K562 (cell line): Measurements from ENCODE around the gene STIM1. TPM values are rescaled to one million over a fixed set of nuclear protein-coding genes. Genes with fewer than 3 reads are reported as not detected.
A peak's percentile ranks its signal among the peaks of the same experiment; 100 is the strongest.

Experiments
- BRD9 ChIP-seq: fragments of 450-650 bp; IDR thresholded peaks from 2 replicates; pipeline ENCODE4 v1.6.1; 2018; ENCODE audit warnings: low read depth; ENCODE audit not compliant: partially characterized antibody
- CHD4 ChIP-seq: fragments of 200-600 bp; sonication (generic); IDR thresholded peaks from 3 replicates; pipeline ENCODE4 v1.6.1; 2012; ENCODE audit warnings: low read depth, mild to moderate bottlenecking, mixed read lengths, low read length, inconsistent platforms; ENCODE audit not compliant: insufficient read depth, insufficient replicate concordance, poor library complexity, severe bottlenecking
- DNMT1 ChIP-seq: fragments of 450-650 bp; IDR thresholded peaks from 2 replicates; pipeline ENCODE4 v1.6.1; 2016; ENCODE audit warnings: antibody characterized with exemption, mild to moderate bottlenecking
- DPF2 ChIP-seq: fragments of 450-650 bp; IDR thresholded peaks from 2 replicates; pipeline ENCODE4 v1.6.1; 2016
- FOXA1 ChIP-seq: fragments of 450-650 bp; IDR thresholded peaks from 2 replicates; pipeline ENCODE4 v1.6.1; 2016; ENCODE audit warnings: mild to moderate bottlenecking, borderline replicate concordance
- IFI16 ChIP-seq: fragments of 250-450 bp; sonication (Bioruptor Pico); IDR thresholded peaks from 2 replicates; pipeline ENCODE4 v2.1.2; 2022; ENCODE audit warnings: mild to moderate bottlenecking, inconsistent platforms
- JUND ChIP-seq, 2 experiments: IDR thresholded peaks; 2 replicates in 1 of 2; 3 replicates in 1 of 2; pipeline ENCODE4 v1.6.1; 2011; ENCODE audit warnings: borderline replicate concordance in 2 of 2, low read depth in 2 of 2, low read length in 2 of 2, improper control_type of control experiment in 1 of 2, missing biosample characterization in 1 of 2, missing genetic modification characterization in 1 of 2, missing genetic modification reagents in 1 of 2
- NFIX ChIP-seq: fragments of 250-450 bp; sonication (Bioruptor Pico); IDR thresholded peaks from 2 replicates; pipeline ENCODE4 v1.4.0; 2020; ENCODE audit warnings: low read depth, mild to moderate bottlenecking, moderate library complexity
- POLR2H ChIP-seq: IDR thresholded peaks from 2 replicates; pipeline ENCODE4 v1.6.1; 2016; ENCODE audit warnings: missing genetic modification characterization, low read depth, mild to moderate bottlenecking, control low read depth, missing compliant biosample characterization, moderate library complexity
- PPARD ChIP-seq: fragments of 250-450 bp; sonication (Bioruptor Pico); IDR thresholded peaks from 2 replicates; pipeline ENCODE4 v1.8.0; 2022; ENCODE audit warnings: inconsistent platforms, mild to moderate bottlenecking, moderate library complexity
- RB1 ChIP-seq: fragments of 450-650 bp; IDR thresholded peaks from 2 replicates; pipeline ENCODE4 v1.6.1; 2017; ENCODE audit warnings: low read depth, mild to moderate bottlenecking
- SREBF1 ChIP-seq: fragments of 150-350 bp; IDR thresholded peaks from 2 replicates; pipeline ENCODE4 v1.6.1; 2014; ENCODE audit warnings: antibody characterized with exemption, low read depth, low read length, borderline replicate concordance
- STAT5B ChIP-seq: fragments of 250-450 bp; sonication (Bioruptor Pico); IDR thresholded peaks from 2 replicates; pipeline ENCODE4 v1.8.0; 2021; ENCODE audit warnings: mild to moderate bottlenecking, inconsistent platforms
- ZNF263 ChIP-seq: sonication (generic); formaldehyde crosslinking; IDR thresholded peaks from 2 replicates; pipeline ENCODE4 v1.8.0; 2022; ENCODE audit warnings: mild to moderate bottlenecking, missing genetic modification reagents, borderline replicate concordance
- ZNF561 ChIP-seq: fragments of 450-650 bp; formaldehyde crosslinking; conservative IDR thresholded peaks from 2 replicates; pipeline ENCODE4 v1.4.0; 2020; ENCODE audit warnings: mild to moderate bottlenecking, moderate library complexity
- ZNF79 ChIP-seq: fragments of 250-450 bp; sonication (Bioruptor Pico); IDR thresholded peaks from 2 replicates; pipeline ENCODE4 v1.4.0; 2020; ENCODE audit warnings: low read depth, mild to moderate bottlenecking, moderate library complexity
- polyA plus RNA-seq, 8 experiments: library from polyadenylated mRNA; depleted of rRNA in 4 of 8; stranded (reverse) in 5 of 8; unstranded in 3 of 8; fragments of >200 nt; fragmentation: Nextera tagmentation in 2 of 8; fragmentation: Illumina TruSeq in 1 of 8; extraction: Ambion mirVana in 2 of 8; extraction: Trizol in 1 of 8; gene quantifications; 2 replicates each; pipeline versions ENCODE4 v1.2.1 to v1.2.3, GENCODE V29; 2011 to 2014; ENCODE audit warnings: inconsistent platforms in 1 of 8, missing spikeins in 1 of 8
- total RNA-seq, 7 experiments: library from RNA; depleted of rRNA in 6 of 7; stranded (reverse); fragments of >200 nt in 6 of 7; fragmentation: Illumina TruSeq in 2 of 7; extraction: Trizol in 2 of 7; gene quantifications; 2 replicates each; pipeline versions ENCODE4 v1.2.1 to v1.2.3, GENCODE V29; 2011 to 2021; ENCODE audit warnings: low replicate concordance in 1 of 7
- TF ChIP-seq, protein P1 (sequence below): fragments of 450-650 bp; IDR thresholded peaks from 2 replicates; pipeline ENCODE4 v1.6.1; 2016; ENCODE audit warnings: low read depth, mild to moderate bottlenecking, moderate library complexity
- TF ChIP-seq, protein P2 (sequence below): fragments of 450-650 bp; IDR thresholded peaks from 2 replicates; pipeline ENCODE4 v1.7.1; 2018; ENCODE audit warnings: mild to moderate bottlenecking, low read depth; ENCODE audit not compliant: partially characterized antibody
- TF ChIP-seq, protein P3 (sequence below): fragments of 200-800 bp; sonication (Bioruptor generic); IDR thresholded peaks from 2 replicates; pipeline ENCODE4 v1.6.1; 2016; ENCODE audit warnings: missing genetic modification characterization, missing compliant biosample characterization

The STIM1 gene
- total and polyA plus RNA-seq, 9 of the 15 experiments (the other 6 are each of a cell fraction or from before 2014, with no cell fraction given): 7.7 to 50.5 (median 22.5) TPM

DNA sequence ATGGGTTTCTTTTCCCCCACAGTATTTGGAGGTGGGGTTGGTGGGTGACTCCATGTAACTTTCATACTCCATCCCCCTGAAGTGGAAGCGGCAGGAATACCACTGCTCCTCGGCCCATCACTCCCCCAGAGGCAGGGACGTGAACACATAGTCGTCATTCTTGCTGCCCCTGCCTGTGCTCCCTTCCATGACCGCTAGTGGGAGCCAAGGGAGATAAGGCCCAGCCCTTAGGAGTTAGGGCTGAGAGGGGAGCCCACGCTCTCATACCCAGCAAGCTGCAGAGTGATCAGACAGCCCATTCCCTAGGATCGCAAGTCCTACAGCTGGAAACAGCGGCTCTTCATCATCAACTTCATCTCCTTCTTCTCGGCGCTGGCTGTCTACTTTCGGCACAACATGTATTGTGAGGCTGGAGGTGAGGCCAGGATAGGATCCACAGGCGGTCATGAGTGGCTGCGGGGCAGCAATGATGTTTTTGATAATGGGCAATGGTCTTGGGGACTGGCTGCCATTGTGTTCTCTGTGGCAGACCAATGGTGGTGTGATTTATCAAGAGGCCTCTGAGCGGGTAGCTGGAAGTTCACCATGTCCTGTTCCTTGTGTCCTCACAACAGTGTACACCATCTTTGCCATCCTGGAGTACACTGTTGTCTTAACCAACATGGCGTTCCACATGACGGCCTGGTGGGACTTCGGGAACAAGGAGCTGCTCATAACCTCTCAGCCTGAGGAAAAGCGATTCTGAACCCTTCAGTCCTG, 30.6 kb upstream of the STIM1 start (continued):
- TF ChIP-seq NFIX (CRISPR knock-in tag) (no peak), ZNF79 (CRISPR knock-in tag) (no peak), DNMT1 (0 out of 2 replicates have a peak, but pooled peaks have one; percentile 33), IFI16 (CRISPR knock-in tag) (no peak), SREBF1 (no peak), FOXA1 (no peak), PPARD (CRISPR knock-in tag) (no peak), CHD4 (no peak), BRD9 (peak; percentile 22), JUND (IDR thresholded peaks at IDR 0.05; ENCODE audit: borderline replicate concordance, low read depth, low read length) (peak; percentile 76), JUND (tag; IDR thresholded peaks at IDR 0.05; ENCODE audit: borderline replicate concordance, low read depth, low read length) (peak; percentile 75; the same call in 1 of the 3 replicates), ZNF263 (no peak), STAT5B (CRISPR knock-in tag) (no peak), DPF2 (0 out of 2 replicates have a peak, but pooled peaks have one; percentile 22), ZNF561 (CRISPR knock-in tag) (no peak), POLR2H (0 out of 2 replicates have a peak, but pooled peaks have one; percentile 2), RB1 (peak; percentile 74)
- TF ChIP-seq, protein P1, sequence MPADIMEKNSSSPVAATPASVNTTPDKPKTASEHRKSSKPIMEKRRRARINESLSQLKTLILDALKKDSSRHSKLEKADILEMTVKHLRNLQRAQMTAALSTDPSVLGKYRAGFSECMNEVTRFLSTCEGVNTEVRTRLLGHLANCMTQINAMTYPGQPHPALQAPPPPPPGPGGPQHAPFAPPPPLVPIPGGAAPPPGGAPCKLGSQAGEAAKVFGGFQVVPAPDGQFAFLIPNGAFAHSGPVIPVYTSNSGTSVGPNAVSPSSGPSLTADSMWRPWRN: no peak
- TF ChIP-seq, protein P2, sequence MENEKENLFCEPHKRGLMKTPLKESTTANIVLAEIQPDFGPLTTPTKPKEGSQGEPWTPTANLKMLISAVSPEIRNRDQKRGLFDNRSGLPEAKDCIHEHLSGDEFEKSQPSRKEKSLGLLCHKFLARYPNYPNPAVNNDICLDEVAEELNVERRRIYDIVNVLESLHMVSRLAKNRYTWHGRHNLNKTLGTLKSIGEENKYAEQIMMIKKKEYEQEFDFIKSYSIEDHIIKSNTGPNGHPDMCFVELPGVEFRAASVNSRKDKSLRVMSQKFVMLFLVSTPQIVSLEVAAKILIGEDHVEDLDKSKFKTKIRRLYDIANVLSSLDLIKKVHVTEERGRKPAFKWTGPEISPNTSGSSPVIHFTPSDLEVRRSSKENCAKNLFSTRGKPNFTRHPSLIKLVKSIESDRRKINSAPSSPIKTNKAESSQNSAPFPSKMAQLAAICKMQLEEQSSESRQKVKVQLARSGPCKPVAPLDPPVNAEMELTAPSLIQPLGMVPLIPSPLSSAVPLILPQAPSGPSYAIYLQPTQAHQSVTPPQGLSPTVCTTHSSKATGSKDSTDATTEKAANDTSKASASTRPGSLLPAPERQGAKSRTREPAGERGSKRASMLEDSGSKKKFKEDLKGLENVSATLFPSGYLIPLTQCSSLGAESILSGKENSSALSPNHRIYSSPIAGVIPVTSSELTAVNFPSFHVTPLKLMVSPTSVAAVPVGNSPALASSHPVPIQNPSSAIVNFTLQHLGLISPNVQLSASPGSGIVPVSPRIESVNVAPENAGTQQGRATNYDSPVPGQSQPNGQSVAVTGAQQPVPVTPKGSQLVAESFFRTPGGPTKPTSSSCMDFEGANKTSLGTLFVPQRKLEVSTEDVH: no peak
- TF ChIP-seq, protein P3, sequence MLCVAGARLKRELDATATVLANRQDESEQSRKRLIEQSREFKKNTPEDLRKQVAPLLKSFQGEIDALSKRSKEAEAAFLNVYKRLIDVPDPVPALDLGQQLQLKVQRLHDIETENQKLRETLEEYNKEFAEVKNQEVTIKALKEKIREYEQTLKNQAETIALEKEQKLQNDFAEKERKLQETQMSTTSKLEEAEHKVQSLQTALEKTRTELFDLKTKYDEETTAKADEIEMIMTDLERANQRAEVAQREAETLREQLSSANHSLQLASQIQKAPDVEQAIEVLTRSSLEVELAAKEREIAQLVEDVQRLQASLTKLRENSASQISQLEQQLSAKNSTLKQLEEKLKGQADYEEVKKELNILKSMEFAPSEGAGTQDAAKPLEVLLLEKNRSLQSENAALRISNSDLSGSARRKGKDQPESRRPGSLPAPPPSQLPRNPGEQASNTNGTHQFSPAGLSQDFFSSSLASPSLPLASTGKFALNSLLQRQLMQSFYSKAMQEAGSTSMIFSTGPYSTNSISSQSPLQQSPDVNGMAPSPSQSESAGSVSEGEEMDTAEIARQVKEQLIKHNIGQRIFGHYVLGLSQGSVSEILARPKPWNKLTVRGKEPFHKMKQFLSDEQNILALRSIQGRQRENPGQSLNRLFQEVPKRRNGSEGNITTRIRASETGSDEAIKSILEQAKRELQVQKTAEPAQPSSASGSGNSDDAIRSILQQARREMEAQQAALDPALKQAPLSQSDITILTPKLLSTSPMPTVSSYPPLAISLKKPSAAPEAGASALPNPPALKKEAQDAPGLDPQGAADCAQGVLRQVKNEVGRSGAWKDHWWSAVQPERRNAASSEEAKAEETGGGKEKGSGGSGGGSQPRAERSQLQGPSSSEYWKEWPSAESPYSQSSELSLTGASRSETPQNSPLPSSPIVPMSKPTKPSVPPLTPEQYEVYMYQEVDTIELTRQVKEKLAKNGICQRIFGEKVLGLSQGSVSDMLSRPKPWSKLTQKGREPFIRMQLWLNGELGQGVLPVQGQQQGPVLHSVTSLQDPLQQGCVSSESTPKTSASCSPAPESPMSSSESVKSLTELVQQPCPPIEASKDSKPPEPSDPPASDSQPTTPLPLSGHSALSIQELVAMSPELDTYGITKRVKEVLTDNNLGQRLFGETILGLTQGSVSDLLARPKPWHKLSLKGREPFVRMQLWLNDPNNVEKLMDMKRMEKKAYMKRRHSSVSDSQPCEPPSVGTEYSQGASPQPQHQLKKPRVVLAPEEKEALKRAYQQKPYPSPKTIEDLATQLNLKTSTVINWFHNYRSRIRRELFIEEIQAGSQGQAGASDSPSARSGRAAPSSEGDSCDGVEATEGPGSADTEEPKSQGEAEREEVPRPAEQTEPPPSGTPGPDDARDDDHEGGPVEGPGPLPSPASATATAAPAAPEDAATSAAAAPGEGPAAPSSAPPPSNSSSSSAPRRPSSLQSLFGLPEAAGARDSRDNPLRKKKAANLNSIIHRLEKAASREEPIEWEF: no peak
